Uterus (tissue), 4 donors: ENCODE data around the gene MED13L. TPM values are rescaled to one million over a fixed set of nuclear protein-coding genes. Genes with fewer than 3 reads are reported as not detected.

Source experiments
- DNase-seq, 2 donors: peaks; one replicate each; pipeline ENCODE4 v3.0.0-alpha.2; 2019 to 2020
- H3K27ac ChIP-seq, 2 donors: fragments of 200-600 bp; sonication (generic); 1 replicate in 1 of 2; 2 replicates in 1 of 2; pipeline ENCODE4 v1.5.1; 2016 to 2018
- H3K27me3 ChIP-seq, 2 donors: fragments of 200-600 bp; sonication (generic); one replicate each; pipeline ENCODE4 v1.5.1; 2018 to 2019; ENCODE audit warnings: control low read depth in 1 of 2
- H3K36me3 ChIP-seq, 2 donors: fragments of 200-600 bp; sonication (generic); one replicate each; pipeline ENCODE4 v1.5.1; 2019; ENCODE audit warnings: control low read depth in 1 of 2
- H3K4me1 ChIP-seq, 2 donors: fragments of 200-600 bp; sonication (generic); one replicate each; pipeline ENCODE4 v1.5.1; 2018 to 2019; ENCODE audit warnings: control low read depth in 1 of 2
- H3K4me3 ChIP-seq, 2 donors: fragments of 200-600 bp; sonication (generic); 1 replicate in 1 of 2; 2 replicates in 1 of 2; pipeline ENCODE4 v1.5.1; 2018 to 2019; ENCODE audit warnings: mild to moderate bottlenecking in 1 of 2
- H3K9me3 ChIP-seq, 2 donors: fragments of 200-600 bp; sonication (generic); one replicate each; pipeline ENCODE4 v1.5.1; 2019; ENCODE audit warnings: control low read depth in 1 of 2
- POLR2A ChIP-seq, 2 donors: fragments of 450-650 bp; IDR thresholded peaks; one replicate each; pipeline ENCODE4 v1.6.1; 2016; ENCODE audit warnings: antibody characterized with exemption in 2 of 2, mild to moderate bottlenecking in 1 of 2, moderate library complexity in 1 of 2
- intact Hi-C: fragments of 100-400 bp; cut with DNase I; formaldehyde crosslinking; loops from one replicate; pipeline ENCODE4 v1.15.1; 2023; ENCODE audit warnings: low total_unique reads
- total RNA-seq, 4 donors: library from RNA; depleted of rRNA in 3 of 4; stranded (reverse); fragments of >200 nt in 3 of 4; gene quantifications; one replicate each; pipeline versions ENCODE4 v1.1.0 to v1.2.4, GENCODE V29; 2014 to 2023
- TF ChIP-seq, protein P1 (sequence below), 4 experiments: fragments of 200-600 bp in 2 of 4; fragments of 450-650 bp in 2 of 4; sonication (generic) in 2 of 4; IDR thresholded peaks; one replicate each; pipeline ENCODE4 v1.5.1; 2016 to 2019; ENCODE audit warnings: antibody characterized with exemption in 4 of 4, mild to moderate bottlenecking in 2 of 4, moderate library complexity in 1 of 4
- donor health status: DM: yes; HTN: yes; CAD: no.

Gene MED13L
- total RNA-seq, 4 donors from 2014 or later: 189 to 314 (median 254) TPM

DNA sequence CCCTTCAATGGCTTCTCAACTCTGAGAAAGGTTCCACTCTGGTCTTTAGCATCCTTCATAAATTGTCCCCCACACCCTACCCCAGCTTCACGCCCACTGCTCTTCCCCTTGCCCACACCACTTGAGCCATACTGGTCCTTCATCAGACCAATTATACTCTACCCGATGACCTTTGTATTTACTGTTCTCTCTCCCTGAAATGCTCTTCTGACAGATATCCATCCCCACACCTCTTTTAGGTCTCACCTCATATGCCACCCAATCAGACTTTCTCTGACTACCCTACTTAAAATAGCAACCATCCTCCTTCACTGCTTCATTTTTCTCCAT lies 135.7 kb downstream of the MED13L start:
- H3K36me3 ChIP-seq: no peaks in the 10 kb centered on the region
- H3K4me1 ChIP-seq: peaks cover 9 to 26% of the 10 kb centered on the region in 2 donors
- H3K27me3 ChIP-seq: no peaks in the 10 kb centered on the region
- intact Hi-C loops: no loop called here
- no peak for DNase-seq
- H3K9me3 ChIP-seq: no peaks in the 10 kb centered on the region
- H3K4me3 ChIP-seq: no peak overlapping the region
- no peak overlapping the region for H3K27ac ChIP-seq
- no peak for TF ChIP-seq POLR2A (IDR thresholded peaks at IDR 0.05)
- TF ChIP-seq, protein P1, sequence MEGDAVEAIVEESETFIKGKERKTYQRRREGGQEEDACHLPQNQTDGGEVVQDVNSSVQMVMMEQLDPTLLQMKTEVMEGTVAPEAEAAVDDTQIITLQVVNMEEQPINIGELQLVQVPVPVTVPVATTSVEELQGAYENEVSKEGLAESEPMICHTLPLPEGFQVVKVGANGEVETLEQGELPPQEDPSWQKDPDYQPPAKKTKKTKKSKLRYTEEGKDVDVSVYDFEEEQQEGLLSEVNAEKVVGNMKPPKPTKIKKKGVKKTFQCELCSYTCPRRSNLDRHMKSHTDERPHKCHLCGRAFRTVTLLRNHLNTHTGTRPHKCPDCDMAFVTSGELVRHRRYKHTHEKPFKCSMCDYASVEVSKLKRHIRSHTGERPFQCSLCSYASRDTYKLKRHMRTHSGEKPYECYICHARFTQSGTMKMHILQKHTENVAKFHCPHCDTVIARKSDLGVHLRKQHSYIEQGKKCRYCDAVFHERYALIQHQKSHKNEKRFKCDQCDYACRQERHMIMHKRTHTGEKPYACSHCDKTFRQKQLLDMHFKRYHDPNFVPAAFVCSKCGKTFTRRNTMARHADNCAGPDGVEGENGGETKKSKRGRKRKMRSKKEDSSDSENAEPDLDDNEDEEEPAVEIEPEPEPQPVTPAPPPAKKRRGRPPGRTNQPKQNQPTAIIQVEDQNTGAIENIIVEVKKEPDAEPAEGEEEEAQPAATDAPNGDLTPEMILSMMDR (IDR thresholded peaks at IDR 0.05): no peak

DNA sequence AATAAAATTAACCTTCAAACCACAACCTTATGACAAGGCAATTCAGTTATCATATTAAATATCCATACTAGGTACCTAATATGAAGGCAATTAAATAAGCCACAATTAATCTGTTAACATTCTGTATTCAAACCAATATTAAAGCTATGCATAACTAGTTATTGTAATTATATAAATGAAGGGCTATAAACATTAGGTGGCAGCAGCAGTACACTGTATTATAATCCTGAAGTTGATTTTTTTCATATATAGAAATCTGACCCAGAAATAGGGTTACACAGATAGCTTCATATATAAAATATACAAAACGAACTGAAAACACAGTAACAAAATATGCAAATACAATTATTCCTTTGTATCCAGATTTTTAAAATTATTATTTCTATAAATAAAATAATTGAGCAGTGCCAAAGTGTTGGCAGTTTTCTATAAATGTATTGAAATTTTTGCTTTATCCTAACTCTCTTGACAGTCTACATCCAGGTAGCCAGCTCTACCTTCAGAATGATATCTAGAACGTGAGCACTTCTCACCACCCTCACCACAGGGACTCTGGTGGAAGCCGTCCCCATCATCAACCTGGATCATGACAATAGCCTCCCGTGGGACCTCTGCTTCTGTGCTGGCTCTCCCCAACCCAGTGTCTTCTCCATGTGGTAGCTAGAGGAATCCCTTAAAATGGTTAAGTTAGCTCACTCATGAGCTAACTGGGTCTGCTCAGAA lies 136.2 kb downstream of the MED13L start:
- Histone ChIP-seq H3K27ac (no peak overlapping the region), H3K36me3 (no peaks in the 10 kb centered on the region), H3K4me1 (peaks cover 9 to 26% of the 10 kb centered on the region in 2 donors), H3K4me3 (no peak overlapping the region), H3K27me3 (no peaks in the 10 kb centered on the region), H3K9me3 (no peaks in the 10 kb centered on the region)
- no peak for DNase-seq
- intact Hi-C loops: no loop called here
- TF ChIP-seq, protein P1 (IDR thresholded peaks at IDR 0.05): no peak
- no peak for TF ChIP-seq POLR2A (IDR thresholded peaks at IDR 0.05)

DNA sequence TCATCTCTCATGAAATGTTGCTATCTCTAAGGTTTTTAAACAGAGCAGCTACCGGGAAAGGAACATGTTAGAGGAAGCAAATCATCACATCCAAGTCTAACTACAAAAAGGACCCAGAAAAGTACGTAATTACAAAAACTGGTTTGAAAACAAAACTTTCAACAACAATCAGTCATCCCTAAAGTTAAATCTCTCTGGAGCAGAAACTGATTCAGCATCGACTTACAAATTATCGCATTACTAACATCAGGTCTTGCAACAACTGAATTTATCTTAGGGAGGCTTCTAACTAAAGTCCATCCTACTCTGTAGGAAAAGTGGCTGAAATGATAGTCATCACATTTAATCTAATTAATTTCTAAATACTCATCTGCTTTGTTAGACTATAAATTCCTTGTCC lies 137.0 kb downstream of the MED13L start:
- intact Hi-C loops: no loop called here

DNA sequence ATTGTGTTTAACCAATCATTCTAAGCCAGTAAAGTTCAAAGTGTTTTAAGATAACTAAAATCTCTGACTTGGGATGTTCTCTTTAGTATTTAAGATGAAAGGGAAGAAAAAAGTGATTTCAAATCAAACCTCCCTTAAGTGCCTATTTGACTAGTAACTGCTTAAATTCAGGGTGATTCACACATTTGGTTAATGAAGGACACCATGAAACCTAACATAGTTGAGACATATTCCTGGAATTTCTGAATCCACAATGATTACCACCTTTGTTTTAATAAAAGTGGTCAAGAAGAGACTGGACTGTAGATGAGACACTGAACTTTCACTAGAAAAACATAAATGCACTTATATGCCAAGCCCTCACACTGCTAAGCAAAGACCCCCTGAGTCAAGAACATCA lies 138.7 kb downstream of the MED13L start:
- Histone ChIP-seq H3K27me3 (no peaks in the 10 kb centered on the region), H3K4me3 (no peak overlapping the region), H3K9me3 (no peaks in the 10 kb centered on the region), H3K4me1 (peaks cover 5 to 18% of the 10 kb centered on the region in 2 donors), H3K27ac (no peak overlapping the region), H3K36me3 (no peaks in the 10 kb centered on the region)
- DNase-seq: no peak
- TF ChIP-seq, protein P1 (IDR thresholded peaks at IDR 0.05): no peak
- TF ChIP-seq POLR2A (IDR thresholded peaks at IDR 0.05): no peak
- intact Hi-C loops: no loop called here

More for the DNA sequence above, 137.0 kb downstream of the MED13L start:
- no peaks in the 10 kb centered on the region for H3K27me3 ChIP-seq
- H3K4me3 ChIP-seq: no peak overlapping the region
- no peak for DNase-seq
- no peaks in the 10 kb centered on the region for H3K9me3 ChIP-seq
- TF ChIP-seq, protein P1 (IDR thresholded peaks at IDR 0.05): no peak
- no peak for TF ChIP-seq POLR2A (IDR thresholded peaks at IDR 0.05)
- peaks cover 9 to 26% of the 10 kb centered on the region in 2 donors for H3K4me1 ChIP-seq
- H3K36me3 ChIP-seq: no peaks in the 10 kb centered on the region
- H3K27ac ChIP-seq: no peak overlapping the region

DNA sequence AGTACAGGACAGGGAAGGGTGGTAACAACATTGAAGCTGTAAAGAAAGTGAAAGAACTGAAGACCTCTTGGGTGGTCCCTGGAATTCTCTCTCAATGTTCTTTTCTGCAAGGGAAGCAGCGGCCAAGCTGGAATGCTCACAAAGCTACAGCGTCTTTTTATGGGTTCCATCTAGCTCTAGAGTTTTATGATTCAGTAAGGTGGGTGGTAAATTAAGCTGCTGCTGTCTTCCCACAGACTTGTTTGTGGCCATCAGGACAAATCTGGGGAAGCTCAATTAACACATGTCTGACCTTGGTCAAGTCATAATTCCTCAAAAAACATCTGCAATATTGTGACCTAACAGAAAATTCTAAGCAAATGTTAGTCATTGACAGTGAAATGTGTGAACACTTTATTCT lies 139.1 kb downstream of the MED13L start:
- TF ChIP-seq, protein P1 (IDR thresholded peaks at IDR 0.05): no peak
- no peak for TF ChIP-seq POLR2A (IDR thresholded peaks at IDR 0.05)
- Histone ChIP-seq H3K36me3 (no peaks in the 10 kb centered on the region), H3K27ac (no peak overlapping the region), H3K27me3 (no peaks in the 10 kb centered on the region), H3K9me3 (no peaks in the 10 kb centered on the region), H3K4me1 (peaks cover 5 to 18% of the 10 kb centered on the region in 2 donors), H3K4me3 (no peak overlapping the region)
- intact Hi-C loops: no loop called here
- DNase-seq: no peak
